Glutamatergic neuron (in vitro differentiated cells): Measurements from ENCODE around the gene CDC34. TPM values are rescaled to one million over a fixed set of nuclear protein-coding genes. Genes with fewer than 3 reads are reported as not detected.

Source experiments
- DNase-seq: peaks from one replicate; pipeline ENCODE4 v3.0.0; 2022
- H3K27ac Mint-ChIP-seq: one replicate; pipeline ENCODE4 v1.8.0; 2020; ENCODE audit warnings: mild to moderate bottlenecking, mixed read lengths, inconsistent platforms; ENCODE audit not compliant: unreplicated experiment
- H3K27me3 Mint-ChIP-seq: one replicate; pipeline ENCODE4 v1.8.0; 2020; ENCODE audit warnings: mild to moderate bottlenecking, moderate library complexity, mixed read lengths, inconsistent platforms; ENCODE audit not compliant: unreplicated experiment
- H3K36me3 Mint-ChIP-seq: one replicate; pipeline ENCODE4 v1.8.0; 2020; ENCODE audit warnings: mild to moderate bottlenecking, mixed read lengths, inconsistent platforms; ENCODE audit not compliant: unreplicated experiment
- H3K4me1 Mint-ChIP-seq: one replicate; pipeline ENCODE4 v1.8.0; 2020; ENCODE audit warnings: mild to moderate bottlenecking, low read depth, mixed read lengths, inconsistent platforms; ENCODE audit not compliant: unreplicated experiment
- H3K4me3 Mint-ChIP-seq: one replicate; pipeline ENCODE4 v1.8.0; 2020; ENCODE audit warnings: mild to moderate bottlenecking, mixed read lengths, inconsistent platforms; ENCODE audit not compliant: unreplicated experiment
- H3K9me3 Mint-ChIP-seq: one replicate; pipeline ENCODE4 v1.8.0; 2020; ENCODE audit warnings: mild to moderate bottlenecking, moderate library complexity, mixed read lengths, inconsistent platforms; ENCODE audit not compliant: unreplicated experiment
- total RNA-seq: library from RNA; stranded (reverse); fragmentation: NEBNext Ultra II Directional; extraction: Animal tissue kit (Norgen Biotek cat#: 25700); gene quantifications from one replicate; pipeline ENCODE4 v1.2.1, GENCODE V29; 2021; ENCODE audit not compliant: unreplicated experiment
- TF ChIP-seq, protein P1 (sequence below): fragments of 200-600 bp; sonication (generic); IDR thresholded peaks from one replicate; pipeline ENCODE4 v1.5.0; 2021; ENCODE audit not compliant: partially characterized antibody, unreplicated experiment

The CDC34 gene
- total RNA-seq, 1 donor from 2014 or later = 136 TPM

DNA sequence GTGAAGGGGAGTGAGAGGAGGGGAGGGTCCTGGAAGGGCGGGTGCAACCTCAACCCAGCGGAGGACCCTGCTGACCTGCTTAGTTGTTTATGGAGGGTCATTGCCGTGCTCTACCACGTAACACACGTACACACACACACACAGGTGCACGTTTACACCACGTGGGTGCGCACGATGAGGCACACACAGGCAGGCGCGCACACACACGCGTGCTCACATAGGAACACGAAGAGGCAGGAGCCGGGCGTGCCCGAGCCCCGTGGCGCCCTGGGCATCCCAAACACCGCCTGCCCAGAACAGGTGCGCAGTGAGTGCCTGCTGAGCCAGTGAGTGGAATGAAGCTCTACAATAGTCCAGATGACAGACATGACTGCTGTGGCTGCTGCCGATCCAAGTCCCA lies 46.5 kb upstream of the CDC34 start:
- H3K4me1 Mint-ChIP-seq = peaks cover 26% of the 10 kb centered on the region
- DNase-seq = no peak
- peaks cover 48% of the 10 kb centered on the region for H3K27me3 Mint-ChIP-seq
- peaks cover 12% of the 10 kb centered on the region for H3K36me3 Mint-ChIP-seq
- TF ChIP-seq, protein P1, sequence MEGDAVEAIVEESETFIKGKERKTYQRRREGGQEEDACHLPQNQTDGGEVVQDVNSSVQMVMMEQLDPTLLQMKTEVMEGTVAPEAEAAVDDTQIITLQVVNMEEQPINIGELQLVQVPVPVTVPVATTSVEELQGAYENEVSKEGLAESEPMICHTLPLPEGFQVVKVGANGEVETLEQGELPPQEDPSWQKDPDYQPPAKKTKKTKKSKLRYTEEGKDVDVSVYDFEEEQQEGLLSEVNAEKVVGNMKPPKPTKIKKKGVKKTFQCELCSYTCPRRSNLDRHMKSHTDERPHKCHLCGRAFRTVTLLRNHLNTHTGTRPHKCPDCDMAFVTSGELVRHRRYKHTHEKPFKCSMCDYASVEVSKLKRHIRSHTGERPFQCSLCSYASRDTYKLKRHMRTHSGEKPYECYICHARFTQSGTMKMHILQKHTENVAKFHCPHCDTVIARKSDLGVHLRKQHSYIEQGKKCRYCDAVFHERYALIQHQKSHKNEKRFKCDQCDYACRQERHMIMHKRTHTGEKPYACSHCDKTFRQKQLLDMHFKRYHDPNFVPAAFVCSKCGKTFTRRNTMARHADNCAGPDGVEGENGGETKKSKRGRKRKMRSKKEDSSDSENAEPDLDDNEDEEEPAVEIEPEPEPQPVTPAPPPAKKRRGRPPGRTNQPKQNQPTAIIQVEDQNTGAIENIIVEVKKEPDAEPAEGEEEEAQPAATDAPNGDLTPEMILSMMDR = no peak
- H3K4me3 Mint-ChIP-seq = peak overlapping the region; percentile 73
- H3K27ac Mint-ChIP-seq = peak overlapping the region; percentile 96
- peaks cover 47% of the 10 kb centered on the region for H3K9me3 Mint-ChIP-seq

DNA sequence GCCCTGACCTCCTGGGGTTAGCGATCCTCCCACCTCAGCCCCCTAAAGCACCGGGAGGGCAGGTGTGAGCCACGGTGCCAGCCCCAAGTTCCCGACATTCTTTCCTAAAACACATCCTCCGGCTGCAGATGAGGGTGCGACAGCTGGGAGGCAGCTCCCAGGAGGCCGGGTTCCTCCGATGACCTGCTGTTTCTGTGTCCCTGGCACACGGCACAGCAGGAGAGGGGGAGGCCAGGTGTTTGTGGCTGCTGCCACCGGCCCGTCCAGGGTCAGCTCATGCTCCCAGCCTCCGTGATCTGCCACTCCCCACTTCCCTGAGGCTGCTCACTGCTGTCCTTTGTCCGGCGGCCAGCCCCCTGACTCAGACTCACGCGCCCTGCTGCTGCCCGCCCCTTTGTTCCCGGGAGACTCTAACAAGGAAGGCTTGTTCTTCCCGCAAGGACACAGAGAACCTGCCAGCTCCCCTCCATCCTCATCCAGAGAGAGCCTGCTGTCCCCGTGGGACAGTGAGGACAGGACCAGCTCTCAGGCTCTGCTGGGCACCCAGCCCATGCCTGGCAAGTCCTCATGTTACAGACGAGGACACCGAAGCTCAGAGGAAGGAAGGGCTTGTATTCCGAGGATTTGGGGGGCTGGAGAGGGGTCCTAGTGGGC lies 45.9 kb upstream of the CDC34 start:
- peak overlapping the region; percentile 96 for H3K27ac Mint-ChIP-seq
- H3K36me3 Mint-ChIP-seq = peaks cover 8% of the 10 kb centered on the region
- DNase-seq = peak; percentile 78
- H3K27me3 Mint-ChIP-seq = peaks cover 43% of the 10 kb centered on the region
- peaks cover 41% of the 10 kb centered on the region for H3K9me3 Mint-ChIP-seq
- peak overlapping the region; percentile 73 for H3K4me3 Mint-ChIP-seq
- H3K4me1 Mint-ChIP-seq = peaks cover 26% of the 10 kb centered on the region
- TF ChIP-seq, protein P1 = no peak

DNA sequence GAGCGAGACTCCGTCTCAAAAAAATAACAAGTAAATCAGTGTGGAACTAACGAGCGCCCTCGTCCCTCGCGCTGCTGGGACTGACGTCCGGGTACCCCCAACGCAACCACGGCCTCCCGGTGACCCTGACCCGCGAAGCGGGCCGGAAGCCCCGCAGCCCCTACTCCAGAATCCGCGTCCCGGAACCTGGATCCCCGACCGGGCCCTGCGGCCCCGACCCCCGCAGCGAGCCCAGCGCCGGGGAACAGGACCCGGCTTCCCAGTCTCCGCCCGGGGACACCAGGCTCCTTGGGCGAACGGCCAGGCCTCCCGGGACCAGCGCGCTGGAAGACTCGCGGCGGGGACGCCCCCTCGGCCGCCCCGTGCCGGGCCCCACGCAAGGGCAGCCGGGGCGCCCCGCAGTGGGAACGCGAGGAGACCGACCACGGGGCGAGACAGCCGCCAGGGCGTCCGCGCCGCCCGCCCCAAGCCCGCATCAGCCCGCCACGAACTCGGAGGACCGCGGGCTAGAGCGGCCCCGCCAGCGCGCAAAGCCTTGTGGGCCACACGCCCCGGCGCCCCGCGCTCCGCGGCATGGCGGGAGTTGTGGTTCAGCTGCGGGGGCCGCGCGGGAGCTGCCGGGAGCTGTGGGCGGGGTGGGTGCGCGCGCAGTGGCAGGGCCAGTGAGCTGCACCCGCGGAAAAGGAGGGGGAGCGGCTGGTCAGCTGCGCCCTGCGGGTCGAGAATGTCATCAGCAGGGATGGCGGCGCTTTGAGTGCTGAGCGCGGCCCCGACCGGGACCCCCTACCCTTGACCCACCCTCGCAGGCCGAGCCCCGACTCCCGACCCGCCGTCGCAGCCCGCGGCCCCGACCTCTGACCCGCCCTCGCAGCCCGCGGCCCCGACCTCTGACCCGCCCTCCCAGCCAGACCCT lies 42.8 kb upstream of the CDC34 start:
- TF ChIP-seq, protein P1 = no peak
- H3K36me3 Mint-ChIP-seq = no peaks in the 10 kb centered on the region
- H3K27ac Mint-ChIP-seq = peak overlapping the region; percentile 92
- H3K9me3 Mint-ChIP-seq = peaks cover 26% of the 10 kb centered on the region
- H3K27me3 Mint-ChIP-seq = peaks cover 35% of the 10 kb centered on the region
- peak; percentile 99 for DNase-seq
- H3K4me3 Mint-ChIP-seq = peak overlapping the region; percentile 66
- H3K4me1 Mint-ChIP-seq = peaks cover 23% of the 10 kb centered on the region

DNA sequence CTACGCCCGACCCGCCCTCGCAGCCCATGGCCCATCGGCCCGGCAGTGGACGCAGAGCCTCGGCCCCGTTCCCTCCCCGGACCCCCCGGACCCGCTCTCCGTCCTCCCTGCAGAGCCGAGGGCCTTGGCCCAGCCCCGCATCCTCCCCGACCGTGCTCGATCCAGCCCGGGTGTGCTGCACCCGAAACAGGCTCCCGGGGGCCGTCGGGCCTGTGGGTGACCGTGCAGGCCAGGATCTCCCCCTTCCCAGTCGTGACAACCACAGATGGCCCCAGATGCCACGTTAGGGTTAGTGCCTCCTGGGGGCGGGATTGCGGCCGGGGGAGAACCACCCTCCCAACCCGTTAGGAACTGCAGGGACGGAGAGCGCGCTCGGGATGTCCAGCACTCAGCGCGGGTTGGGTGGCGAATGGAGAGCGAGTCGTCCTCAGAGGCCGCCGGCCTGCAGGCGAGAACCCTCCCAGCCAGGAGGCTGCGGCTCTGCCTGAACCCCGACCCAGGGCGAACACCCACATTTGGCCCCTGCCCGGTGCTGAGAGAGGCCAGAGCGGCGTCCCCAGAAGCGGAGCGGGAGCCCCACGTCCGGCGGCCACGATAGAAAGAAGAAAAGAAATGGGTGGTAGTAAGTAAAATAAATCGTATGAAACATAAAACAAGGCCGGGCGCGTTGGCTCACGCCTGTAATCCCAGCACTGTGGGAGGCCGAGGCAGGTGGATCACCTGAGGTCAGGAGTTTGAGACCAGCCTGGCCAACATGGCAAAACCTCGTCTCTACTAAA lies 42.0 kb upstream of the CDC34 start:
- Mint-ChIP-seq H3K4me3 (peak overlapping the region; percentile 89), H3K36me3 (no peaks in the 10 kb centered on the region), H3K4me1 (peaks cover 22% of the 10 kb centered on the region), H3K27ac (peak overlapping the region; percentile 92), H3K9me3 (peaks cover 23% of the 10 kb centered on the region), H3K27me3 (peaks cover 32% of the 10 kb centered on the region)
- DNase-seq = peak; percentile 76
- TF ChIP-seq, protein P1 = no peak
